Adrenal gland (tissue), 12 donors: Measurements from ENCODE around the gene DIO2. TPM values are rescaled to one million over a fixed set of nuclear protein-coding genes. Genes with fewer than 3 reads are reported as not detected.

Experiments
- DNase-seq, 7 donors: peaks; one replicate each; pipeline ENCODE4 v3.0.0-alpha.2; 2019 to 2020
- H3K27ac ChIP-seq, 5 donors: fragments of 200-600 bp; sonication (generic) in 4 of 5; 1 replicate in 3 of 5; 2 replicates in 2 of 5; pipeline versions ENCODE4 v1.5.1 to v1.8.0; 2016 to 2020; ENCODE audit warnings: mild to moderate bottlenecking in 1 of 5
- H3K27me3 ChIP-seq: fragments of 200-600 bp; 2 replicates; pipeline ENCODE4 v1.8.0; 2021
- H3K36me3 ChIP-seq, 2 donors: fragments of 200-600 bp; replicated peaks in 1 of 2; 1 replicate in 1 of 2; 2 replicates in 1 of 2; pipeline versions ENCODE4 v1.5.1 to v1.8.0; 2018 to 2022
- H3K4me1 ChIP-seq, 2 donors: fragments of 200-600 bp; replicated peaks in 1 of 2; 1 replicate in 1 of 2; 2 replicates in 1 of 2; pipeline versions ENCODE4 v1.5.1 to v1.8.0; 2018 to 2021
- H3K4me3 ChIP-seq, 4 donors: fragments of 200-600 bp; sonication (generic) in 3 of 4; one replicate each; pipeline ENCODE4 v1.5.1; 2016 to 2018
- H3K9me3 ChIP-seq, 3 donors: fragments of 200-600 bp; sonication (generic) in 1 of 3; replicated peaks in 1 of 3; 1 replicate in 2 of 3; 2 replicates in 1 of 3; pipeline versions ENCODE4 v1.5.1 to v1.8.0; 2016 to 2021
- CTCF ChIP-seq, 6 experiments: fragments of 450-650 bp in 4 of 6; fragments of 200-600 bp in 2 of 6; sonication (generic) in 1 of 6; IDR thresholded peaks; 1 replicate in 5 of 6; 2 replicates in 1 of 6; pipeline versions ENCODE4 v1.5.1 to v1.8.0; 2016 to 2021; ENCODE audit warnings: antibody characterized with exemption in 6 of 6, mild to moderate bottlenecking in 2 of 6, moderate library complexity in 1 of 6
- POLR2A ChIP-seq, 2 donors: fragments of 450-650 bp; IDR thresholded peaks; one replicate each; pipeline ENCODE4 v1.6.1; 2017; ENCODE audit warnings: antibody characterized with exemption in 2 of 2, mild to moderate bottlenecking in 2 of 2, moderate library complexity in 1 of 2
- WGBS, 4 donors: extraction: QIAGEN DNeasy Blood & Tissue Kit in 2 of 4; methylation state at CpG; one replicate each; pipeline versions ENCODE4 v1.1.5 to v1.1.7; 2013 to 2017; 5-methylcytosine and 5-hydroxymethylcytosine counted together
- intact Hi-C, 2 donors: fragments of 100-400 bp; cut with DNase I; formaldehyde crosslinking; loops; one replicate each; pipeline versions ENCODE4 v1.14.1 to v1.15.0; 2022 to 2023
- polyA plus RNA-seq, 3 donors: library from polyadenylated mRNA; stranded (reverse); fragments of 200-250 nt in 2 of 3; fragments of 350-450 nt in 1 of 3; fragmentation: Illumina TruSeq in 1 of 3; extraction: RNeasy Lipid Tissue Mini Kit (QIAGEN cat#74804) in 1 of 3; gene quantifications; one replicate each; pipeline ENCODE4 v1.2.3, GENCODE V29; 2013 to 2014
- total RNA-seq, 9 donors: library from RNA; depleted of rRNA in 4 of 9; stranded (reverse); fragments of >200 nt in 4 of 9; fragments of 120-200 nt in 1 of 9; fragmentation: NEBNext Ultra II Directional in 1 of 9; extraction: Animal tissue kit (Norgen Biotek cat#: 25700) in 1 of 9; gene quantifications; one replicate each; pipeline versions ENCODE4 v1.1.0 to v1.2.4, GENCODE V29; 2013 to 2023
- donor health status: healthy with polysubstance abuse.
- donor health status: Bipolar disorder and iron deficiency.
- donor health status: DM: yes; HTN: yes; CAD: no.
- donor health status: DM: no; HTN: no; CAD: no.
- donor health status: DM: no; HTN: no; CAD: no.
- donor health status: DM: yes; HTN: yes; CAD: no.

Gene DIO2
- total and polyA plus RNA-seq, 12 donors, result 0.77 to 98.6 (median 2.9) TPM

- intact Hi-C loops, result no loop called here
- Histone ChIP-seq H3K27me3 (no peaks in the 10 kb centered on the region), H3K27ac (no peak overlapping the region), H3K9me3 (no peaks in the 10 kb centered on the region), H3K36me3 (no peaks in the 10 kb centered on the region), H3K4me3 (no peak overlapping the region), H3K4me1 (no peaks in the 10 kb centered on the region)
- TF ChIP-seq POLR2A (IDR thresholded peaks at IDR 0.05), result no peak
- no peak for TF ChIP-seq CTCF (IDR thresholded peaks at IDR 0.05)
- WGBS, 4 donors, result 69 to 77% (median 73%) methylated on average over 3 of the region's 3 CpGs
- no peak for DNase-seq
Observed at GRCh38 chr14:80172375-80173051, 38.8 kb downstream of the DIO2 start.

GRCh38 chr14:80167793-80168448 is 43.4 kb downstream of the DIO2 start:
- H3K27ac ChIP-seq, result no peak overlapping the region
- no peaks in the 10 kb centered on the region for H3K4me1 ChIP-seq
- no peak overlapping the region for H3K4me3 ChIP-seq
- no peaks in the 10 kb centered on the region for H3K27me3 ChIP-seq
- H3K36me3 ChIP-seq, result no peaks in the 10 kb centered on the region
- no peak for DNase-seq
- intact Hi-C loops, result no loop called here
- TF ChIP-seq CTCF (IDR thresholded peaks at IDR 0.05) (no peak), POLR2A (IDR thresholded peaks at IDR 0.05) (no peak)
- no peaks in the 10 kb centered on the region for H3K9me3 ChIP-seq
- WGBS, 4 donors, result 70 to 78% (median 76%) methylated on average over 6 of the region's 6 CpGs

DNA sequence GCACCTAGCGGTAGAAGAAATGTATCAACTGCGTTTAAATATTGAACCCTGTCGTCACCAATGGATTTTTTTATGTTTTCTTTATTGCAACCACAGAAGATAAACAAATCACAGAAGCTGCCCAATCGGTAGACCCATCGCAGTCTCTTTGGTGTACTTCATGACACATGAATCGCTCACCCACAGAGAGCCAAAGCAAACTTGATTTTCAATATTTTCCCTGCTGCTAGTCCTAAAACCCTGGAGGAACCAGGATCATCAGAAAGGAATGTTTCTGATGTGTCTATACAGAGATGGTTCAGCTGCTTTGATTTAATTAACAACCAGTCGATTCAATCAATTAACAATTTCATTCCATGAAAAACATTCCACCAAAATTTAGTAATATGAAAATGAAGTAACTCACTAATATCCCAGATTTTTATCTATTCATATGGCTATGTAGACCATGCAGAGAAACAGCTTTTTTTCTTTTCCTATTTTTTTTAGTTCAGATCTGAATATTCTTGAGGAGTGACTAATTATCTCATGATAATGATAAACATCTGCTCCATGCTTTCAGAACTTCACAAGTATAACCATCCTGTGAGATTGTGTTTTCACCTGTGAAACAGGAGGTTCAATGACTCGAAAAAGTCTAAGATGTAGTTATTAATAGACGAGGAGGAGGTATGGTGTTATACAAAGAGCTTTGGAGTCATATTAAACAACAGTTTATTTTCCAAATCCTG is 46.1 kb downstream of the DIO2 start:
- DNase-seq, result no peak
- Histone ChIP-seq H3K27me3 (no peaks in the 10 kb centered on the region), H3K4me3 (no peak overlapping the region), H3K27ac (no peak overlapping the region), H3K4me1 (no peaks in the 10 kb centered on the region), H3K9me3 (no peaks in the 10 kb centered on the region), H3K36me3 (no peaks in the 10 kb centered on the region)
- no peak for TF ChIP-seq CTCF (IDR thresholded peaks at IDR 0.05)
- no peak for TF ChIP-seq POLR2A (IDR thresholded peaks at IDR 0.05)
- WGBS, 4 donors, result 82 to 84% (median 83%) methylated on average over 9 of the region's 9 CpGs
- intact Hi-C loops, result no loop called here

GRCh38 chr14:80152763-80153162 is 58.5 kb downstream of the DIO2 start:
- H3K27ac ChIP-seq, result no peak overlapping the region
- H3K4me1 ChIP-seq, result no peaks in the 10 kb centered on the region
- H3K9me3 ChIP-seq, result no peaks in the 10 kb centered on the region
- H3K27me3 ChIP-seq, result no peaks in the 10 kb centered on the region
- no peak for DNase-seq
- TF ChIP-seq POLR2A (IDR thresholded peaks at IDR 0.05) (no peak), CTCF (IDR thresholded peaks at IDR 0.05) (no peak)
- intact Hi-C loops, result no loop called here
- H3K4me3 ChIP-seq, result no peak overlapping the region
- no peaks in the 10 kb centered on the region for H3K36me3 ChIP-seq
- WGBS, 4 donors, result 54 to 72% (median 66%) methylated on average over 1 of the region's 1 CpG
